Islet precursor cell (in vitro differentiated cells): ENCODE measurements around the gene PKP1.

Experiments used
- DNase-seq: peaks from one replicate; pipeline ENCODE4 v3.0.0-alpha.2; 2018

The PKP1 gene

DNA sequence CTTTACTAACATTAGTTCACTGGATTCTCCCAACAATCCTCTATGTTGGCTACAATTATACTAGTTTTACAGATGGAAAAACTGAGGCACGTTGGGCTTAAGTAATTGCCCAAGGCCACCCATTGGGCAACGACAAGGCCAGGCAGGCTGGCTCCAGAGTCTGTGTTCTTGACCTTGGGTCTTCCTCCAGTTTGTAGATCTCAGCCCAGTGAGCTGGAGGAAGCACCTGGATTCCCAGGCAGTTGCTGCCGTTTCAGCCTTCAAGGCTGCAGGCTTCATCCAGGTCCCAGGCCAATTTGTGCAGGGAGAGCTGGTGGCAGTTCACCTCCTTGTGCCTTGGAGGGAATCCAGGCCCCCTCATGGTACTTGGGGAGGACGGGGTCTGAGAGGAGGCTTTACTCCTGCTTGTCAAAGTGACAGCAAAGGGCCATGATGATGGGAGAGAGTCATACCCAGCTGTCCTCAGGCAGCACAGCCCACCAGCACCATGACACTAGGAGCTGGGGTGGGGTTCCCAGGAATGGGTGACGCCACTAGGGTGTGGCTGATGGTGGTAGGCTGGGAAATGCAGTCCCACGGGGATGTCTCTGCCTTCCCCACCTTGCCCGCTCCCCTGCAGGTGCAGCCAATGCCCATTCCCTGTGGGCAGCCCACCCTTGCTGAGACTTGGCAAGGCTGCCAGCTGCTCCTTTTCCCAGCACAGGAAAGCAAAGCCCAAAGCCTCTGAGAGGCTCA lies 27.1 kb downstream of the PKP1 start:
- no peak for DNase-seq

DNA sequence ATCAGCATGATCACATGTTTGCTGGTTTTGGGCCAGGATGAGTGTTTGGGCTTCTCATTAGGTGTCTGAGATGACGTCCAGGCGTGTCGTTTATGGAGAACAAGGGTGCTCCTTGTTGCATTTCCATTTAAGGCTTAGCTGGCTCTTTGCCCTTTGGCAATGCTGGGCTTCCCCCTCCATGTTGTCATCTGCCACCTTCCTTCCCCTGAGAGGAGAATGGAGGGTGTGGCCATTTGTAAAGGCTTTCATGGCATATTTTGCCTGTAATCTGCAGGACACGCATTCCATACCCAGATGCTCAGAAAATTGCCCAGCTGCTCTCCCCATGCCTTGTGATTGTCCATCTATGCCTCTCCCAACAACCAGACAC lies 27.7 kb downstream of the PKP1 start:
- no peak for DNase-seq

DNA sequence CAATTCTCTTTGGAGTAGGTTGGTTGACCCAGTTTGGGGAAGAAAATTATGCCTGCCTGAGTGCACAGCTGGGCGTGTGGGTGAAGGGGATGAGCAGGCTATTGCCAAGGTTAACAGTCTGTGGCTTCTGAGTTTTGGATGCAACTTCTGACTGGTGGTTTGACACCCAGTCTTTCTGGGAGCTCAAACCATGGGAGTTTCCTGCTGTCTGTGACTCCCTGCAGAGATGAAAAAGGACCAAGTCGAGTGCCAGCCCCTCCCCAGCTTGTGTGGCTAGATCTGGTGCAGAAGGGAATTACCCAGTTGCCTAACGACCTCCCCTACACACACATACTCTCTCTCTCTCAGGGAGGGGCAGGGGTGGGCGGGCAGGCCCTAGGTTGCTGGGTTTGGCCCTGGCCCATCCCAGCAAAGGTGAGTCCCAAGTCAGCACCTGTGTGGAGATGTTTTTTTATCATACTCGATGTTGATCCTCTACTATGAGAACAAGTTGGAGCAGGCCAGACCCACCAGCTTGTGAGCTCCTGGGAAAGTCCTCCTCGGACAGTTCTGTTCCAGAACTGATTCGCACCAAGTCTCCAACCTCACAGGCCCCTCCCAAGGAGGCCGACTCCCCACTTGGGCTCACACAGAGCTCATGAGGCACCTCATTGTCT lies 28.2 kb downstream of the PKP1 start:
- DNase-seq: no peak

DNA sequence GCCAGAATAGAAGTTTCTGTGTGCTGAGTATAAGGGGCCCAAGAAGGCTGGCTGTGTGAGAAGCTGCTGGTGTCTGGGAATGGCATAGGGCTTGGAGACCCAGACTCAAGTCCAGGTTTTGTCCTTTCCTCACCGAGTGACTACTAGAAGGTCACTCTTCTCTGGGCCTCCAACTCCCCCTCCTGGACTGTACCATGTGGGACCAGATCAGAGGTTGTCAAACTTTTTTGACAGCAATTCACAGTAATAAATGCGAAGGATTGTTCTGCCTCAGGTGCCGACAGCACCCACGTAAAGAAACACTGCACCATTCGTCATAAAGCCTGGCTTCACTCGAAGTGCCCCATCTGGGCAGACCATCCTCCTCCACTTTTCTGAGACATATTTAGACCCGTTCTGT lies 29.0 kb downstream of the PKP1 start:
- no peak for DNase-seq

DNA sequence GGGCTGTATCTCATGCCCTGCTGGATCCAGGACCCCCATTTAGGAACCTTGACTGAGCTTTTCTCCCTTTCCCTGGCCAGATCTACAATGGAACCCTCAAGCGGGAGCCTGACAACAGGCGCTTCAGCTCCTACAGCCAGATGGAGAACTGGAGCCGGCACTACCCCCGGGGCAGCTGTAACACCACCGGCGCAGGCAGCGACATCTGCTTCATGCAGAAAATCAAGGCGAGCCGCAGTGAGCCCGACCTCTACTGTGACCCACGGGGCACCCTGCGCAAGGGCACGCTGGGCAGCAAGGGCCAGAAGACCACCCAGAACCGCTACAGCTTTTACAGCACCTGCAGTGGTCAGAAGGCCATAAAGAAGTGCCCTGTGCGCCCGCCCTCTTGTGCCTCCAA lies 29.8 kb downstream of the PKP1 start:
- DNase-seq: no peak

DNA sequence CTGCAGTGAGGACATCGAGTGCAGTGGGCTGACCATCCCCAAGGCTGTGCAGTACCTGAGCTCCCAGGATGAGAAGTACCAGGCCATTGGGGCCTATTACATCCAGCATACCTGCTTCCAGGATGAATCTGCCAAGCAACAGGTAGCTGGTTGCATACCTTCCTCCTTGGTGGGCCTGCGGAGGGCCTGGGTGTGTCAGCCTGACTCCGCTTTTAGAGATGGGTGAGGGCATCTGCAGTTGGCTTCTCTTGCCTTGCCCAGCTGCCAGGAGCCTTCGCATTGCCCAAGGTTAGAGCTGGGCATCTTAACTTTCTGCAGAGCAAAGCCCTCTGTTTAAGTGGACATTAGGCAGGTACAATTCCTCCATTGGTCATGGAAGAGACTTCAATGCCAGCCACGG lies 33.2 kb downstream of the PKP1 start:
- no peak for DNase-seq

DNA sequence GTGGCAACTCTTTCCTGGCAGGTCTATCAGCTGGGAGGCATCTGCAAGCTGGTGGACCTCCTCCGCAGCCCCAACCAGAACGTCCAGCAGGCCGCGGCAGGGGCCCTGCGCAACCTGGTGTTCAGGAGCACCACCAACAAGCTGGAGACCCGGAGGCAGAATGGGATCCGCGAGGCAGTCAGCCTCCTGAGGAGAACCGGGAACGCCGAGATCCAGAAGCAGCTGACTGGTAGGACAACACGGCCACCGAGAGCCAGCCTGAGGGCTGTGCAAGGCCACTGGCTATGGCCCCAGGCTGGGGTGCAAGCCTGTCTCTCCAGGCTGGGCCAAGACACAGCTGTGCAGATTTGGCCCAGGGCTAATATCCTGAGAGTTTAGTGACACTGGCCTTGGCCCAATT lies 34.2 kb downstream of the PKP1 start:
- DNase-seq: no peak

DNA sequence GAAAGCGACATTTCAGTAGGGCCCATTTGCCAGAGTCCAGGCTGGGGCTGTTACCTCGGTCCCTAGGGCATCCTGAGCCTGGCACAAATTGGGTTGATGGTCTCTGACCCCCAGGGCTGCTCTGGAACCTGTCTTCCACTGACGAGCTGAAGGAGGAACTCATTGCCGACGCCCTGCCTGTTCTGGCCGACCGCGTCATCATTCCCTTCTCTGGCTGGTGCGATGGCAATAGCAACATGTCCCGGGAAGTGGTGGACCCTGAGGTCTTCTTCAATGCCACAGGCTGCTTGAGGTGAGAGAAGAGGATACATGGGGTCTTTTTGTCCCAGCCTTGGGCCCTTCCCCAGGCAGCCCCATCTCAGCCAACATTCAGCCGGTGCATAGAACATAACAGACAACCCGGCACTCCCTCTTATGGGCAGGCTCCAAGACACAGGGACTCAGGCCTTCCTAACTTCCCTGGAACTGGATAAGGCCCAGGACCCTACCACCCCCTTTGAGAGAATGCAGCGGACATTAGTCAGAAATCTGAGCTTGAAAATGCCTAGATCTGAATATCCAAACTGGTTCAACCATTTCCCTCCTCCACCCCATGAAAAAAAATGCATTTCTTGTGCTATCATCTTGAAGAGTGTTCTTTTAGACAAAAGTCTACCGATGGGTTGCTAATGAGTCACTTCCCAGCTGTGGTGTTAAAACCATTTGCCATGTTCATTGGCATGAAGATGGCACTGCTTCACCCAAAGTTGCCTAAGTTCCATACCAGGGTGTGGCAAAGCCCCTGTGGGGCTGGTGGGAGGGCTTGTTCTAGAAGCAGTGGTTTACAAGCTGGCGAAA lies 35.4 kb downstream of the PKP1 start:
- DNase-seq: no peak

DNA sequence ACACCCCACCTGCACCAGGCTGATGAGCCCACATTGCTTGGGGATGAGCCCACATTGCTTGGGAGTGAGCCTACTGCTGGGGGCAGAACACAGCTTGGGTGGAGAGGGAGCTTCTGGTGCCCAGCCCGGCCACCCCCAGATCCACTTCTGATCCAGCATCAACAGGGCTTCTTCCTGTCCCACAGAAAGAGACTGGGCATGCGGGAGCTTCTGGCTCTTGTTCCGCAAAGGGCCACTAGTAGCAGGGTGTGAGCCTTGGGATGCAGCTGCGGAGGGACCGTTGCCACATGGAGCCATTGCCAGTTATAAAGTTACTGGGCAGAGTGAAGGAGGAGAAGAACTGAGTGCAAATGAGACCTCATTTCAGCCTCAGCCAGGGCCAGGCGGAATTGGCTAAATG lies 36.3 kb downstream of the PKP1 start:
- no peak for DNase-seq

DNA sequence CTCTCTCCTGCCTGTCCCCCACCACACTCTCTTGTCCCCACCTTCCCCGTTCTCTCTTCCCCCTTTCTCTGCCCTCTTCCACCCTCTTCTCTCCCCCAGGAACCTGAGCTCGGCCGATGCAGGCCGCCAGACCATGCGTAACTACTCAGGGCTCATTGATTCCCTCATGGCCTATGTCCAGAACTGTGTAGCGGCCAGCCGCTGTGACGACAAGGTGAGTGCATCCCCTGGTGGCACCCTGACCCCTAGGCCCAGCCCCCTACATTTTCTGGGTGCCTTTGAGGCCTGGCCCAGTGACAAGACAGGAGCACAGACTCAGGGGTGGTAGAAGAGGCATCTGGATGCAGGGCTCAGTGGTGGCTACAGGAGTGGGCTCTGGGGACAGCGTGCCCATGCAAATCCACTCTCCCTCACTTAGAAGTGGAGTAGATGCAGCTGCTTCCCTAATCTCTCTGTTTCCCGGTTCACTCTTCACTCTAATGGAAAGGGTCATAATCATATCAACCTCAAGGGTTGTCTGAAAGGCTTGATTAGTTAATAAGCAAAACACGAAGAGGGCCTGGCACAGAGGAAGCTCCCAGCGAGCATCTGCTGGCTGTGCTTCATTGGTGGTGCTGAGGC lies 37.0 kb downstream of the PKP1 start:
- DNase-seq: no peak

DNA sequence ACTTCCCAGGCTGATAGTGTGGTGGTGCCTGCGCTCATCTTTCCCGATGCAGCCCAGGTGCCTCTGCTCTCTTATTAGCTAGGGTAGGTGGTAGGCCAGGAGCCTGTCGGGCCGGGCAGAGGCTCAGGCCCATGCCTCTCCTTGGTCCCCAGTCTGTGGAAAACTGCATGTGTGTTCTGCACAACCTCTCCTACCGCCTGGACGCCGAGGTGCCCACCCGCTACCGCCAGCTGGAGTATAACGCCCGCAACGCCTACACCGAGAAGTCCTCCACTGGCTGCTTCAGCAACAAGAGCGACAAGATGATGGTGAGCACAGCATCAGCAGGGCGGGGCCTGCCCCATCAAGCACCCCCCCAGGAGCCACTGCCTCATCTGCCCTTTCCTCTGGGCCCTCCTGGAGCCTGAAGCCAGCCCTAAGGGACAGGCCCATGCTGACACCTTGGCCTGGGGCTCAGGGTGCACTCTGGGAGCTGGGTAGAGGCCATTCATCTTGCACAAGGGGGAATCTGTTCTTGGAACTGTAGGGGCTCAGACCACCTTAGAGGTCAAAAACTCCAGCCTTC lies 38.6 kb downstream of the PKP1 start:
- DNase-seq: no peak

DNA sequence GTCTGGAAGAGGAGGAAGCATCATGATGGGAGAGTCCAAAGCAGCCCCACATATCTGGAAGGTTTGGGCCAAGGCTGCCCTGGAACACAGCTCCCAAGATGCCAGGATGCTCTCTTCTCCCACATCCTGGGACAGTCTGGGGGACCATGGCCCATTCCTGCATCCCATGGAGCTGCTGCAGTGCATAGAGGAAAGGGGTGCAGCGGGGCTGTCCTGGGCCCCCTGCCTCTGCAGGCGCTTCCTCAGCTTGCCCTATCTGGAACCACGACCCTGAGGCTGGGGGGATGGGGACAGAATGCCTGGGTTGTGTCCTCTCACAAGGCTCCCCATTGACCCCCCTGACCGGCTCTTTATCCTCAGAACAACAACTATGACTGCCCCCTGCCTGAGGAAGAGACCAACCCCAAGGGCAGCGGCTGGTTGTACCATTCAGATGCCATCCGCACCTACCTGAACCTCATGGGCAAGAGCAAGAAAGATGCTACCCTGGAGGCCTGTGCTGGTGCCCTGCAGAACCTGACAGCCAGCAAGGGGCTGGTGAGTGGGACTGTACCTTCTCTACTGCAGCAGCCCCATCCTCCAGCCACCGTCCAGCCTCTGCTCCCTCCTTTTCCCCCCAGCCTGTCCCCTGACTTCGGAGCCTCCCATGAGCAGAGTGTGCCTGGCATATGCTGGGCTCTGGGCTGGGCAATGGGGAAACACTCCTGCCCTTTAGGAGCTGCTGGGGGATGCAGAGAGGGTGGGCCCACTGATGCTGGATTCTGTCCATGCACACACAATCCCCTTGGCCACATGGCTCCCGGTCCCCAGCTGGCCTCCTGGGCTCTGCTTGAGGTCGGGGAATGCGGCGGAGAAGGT lies 39.6 kb downstream of the PKP1 start:
- no peak for DNase-seq

DNA sequence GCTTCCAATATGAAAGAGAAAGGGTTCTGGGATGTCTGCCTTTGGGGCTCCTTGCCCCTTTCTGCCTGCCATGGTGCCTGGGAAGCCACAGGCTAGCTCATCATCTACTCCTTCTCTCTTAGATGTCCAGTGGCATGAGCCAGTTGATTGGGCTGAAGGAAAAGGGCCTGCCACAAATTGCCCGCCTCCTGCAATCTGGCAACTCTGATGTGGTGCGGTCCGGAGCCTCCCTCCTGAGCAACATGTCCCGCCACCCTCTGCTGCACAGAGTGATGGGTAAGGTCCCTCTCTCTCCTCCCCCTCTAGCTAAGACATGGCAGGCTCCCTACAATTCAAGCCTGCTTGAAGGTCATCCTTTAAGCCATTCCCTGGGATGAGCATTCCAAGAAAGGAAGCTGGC lies 41.0 kb downstream of the PKP1 start:
- DNase-seq: no peak

DNA sequence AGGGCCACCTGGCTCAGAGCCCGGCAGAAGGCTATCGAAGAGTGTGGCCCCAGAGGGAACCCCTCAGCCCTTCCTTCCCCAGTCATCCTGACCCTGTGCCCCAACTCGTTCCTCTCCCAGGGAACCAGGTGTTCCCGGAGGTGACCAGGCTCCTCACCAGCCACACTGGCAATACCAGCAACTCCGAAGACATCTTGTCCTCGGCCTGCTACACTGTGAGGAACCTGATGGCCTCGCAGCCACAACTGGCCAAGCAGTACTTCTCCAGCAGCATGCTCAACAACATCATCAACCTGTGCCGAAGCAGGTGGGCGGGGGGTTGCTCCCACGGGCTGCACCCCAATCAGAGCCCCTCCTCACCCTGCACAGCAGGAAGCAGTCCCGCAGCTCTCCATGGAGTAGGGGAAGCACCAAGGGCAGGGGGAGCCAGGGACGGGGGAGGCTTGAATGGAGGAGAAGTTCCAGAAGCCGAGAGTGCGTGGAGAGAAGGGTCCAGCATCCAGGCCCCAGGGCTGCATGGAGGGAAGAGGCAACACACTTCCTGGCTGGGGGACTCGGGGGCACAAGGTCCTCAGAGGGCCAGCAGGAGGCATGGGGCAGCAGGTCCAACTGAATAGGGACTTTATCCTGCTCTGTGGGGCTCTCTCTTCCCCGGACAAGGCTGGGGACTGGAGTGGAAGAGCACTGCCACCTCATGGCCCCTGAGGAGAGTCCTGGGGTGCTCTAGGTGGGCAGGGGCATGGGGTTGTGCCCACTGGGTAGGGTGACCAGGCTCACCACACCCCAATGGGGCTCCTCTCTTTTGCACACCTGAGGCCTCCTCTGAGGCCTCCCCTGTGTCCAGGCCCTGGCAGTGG lies 41.7 kb downstream of the PKP1 start:
- DNase-seq: no peak

DNA sequence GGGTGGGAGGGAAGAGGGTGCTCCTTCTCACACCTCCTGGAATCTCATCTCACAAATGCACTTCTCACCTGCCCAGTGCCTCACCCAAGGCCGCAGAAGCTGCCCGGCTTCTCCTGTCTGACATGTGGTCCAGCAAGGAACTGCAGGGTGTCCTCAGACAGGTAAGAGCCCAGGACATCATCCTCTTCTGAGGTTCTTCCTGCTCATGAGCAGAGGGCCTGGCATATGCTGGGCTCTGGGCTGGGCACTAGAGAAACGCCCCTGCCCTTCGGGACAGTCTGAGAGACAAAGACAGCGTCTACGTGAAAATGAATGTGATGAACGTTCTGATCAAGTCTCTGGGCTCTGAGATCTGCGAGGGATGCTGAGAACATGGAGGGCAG lies 42.4 kb downstream of the PKP1 start:
- no peak for DNase-seq

DNA sequence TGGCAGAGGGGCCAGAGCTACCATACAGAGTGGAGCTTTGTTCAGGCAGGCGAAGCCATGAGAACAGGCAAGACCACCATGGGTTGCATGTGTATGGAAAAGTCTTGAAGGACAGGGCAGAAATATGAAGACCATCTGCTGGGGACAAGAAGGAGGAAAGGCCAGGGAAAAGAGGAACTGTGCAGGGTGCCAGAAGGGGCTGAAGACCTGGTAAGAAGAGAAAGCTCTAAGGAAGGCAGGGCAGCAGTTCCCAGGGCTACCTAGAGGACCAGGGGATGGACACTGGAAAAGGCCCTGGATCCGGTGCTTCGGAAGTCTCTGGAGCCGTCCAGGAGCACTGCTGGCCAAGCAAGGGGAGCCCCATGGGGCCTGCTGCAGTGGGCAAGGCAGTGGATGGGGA lies 43.4 kb downstream of the PKP1 start:
- no peak for DNase-seq

DNA sequence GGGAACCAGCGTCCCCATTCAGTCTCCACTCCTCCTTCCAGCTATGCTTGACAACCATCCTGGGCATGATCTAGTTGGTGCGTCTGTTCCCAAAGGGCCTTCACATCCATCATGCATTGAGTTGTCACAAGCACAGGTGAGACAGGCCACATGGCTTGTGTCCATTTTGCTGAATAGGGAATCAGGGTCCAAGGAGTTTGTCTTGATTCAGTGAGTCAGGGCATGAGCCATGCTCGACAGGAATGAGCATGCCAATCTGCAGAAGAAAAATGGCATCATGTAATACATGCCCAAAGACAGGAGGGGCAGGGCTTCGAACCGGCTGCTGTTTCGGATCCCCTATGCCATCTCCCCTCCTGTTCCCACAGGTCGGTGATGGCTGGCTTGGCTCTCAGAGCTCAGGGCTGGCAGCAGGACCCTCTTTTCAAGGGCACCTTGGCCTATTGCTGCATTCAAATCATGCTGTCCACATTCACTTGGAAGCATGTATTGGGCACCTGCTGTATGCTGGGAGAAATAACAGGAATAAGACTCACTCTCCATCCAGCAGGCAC lies 44.5 kb downstream of the PKP1 start:
- DNase-seq: no peak

DNA sequence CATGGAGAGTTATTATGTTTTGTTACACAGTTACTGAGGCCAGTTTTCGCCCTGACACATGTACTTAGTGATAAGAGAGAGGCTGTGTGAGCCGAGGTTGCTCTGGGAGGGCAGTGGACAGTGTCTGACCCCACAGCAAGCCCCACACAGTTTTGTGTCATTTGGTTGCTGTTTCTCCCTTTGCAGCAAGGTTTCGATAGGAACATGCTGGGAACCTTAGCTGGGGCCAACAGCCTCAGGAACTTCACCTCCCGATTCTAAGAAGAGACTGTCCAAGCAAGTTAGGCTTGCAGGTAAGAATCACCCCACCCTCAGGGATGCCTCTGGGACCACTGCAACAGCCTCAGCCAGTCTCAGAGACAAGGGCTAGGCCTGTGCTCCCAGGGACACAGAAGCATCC lies 45.3 kb downstream of the PKP1 start:
- DNase-seq: no peak

DNA sequence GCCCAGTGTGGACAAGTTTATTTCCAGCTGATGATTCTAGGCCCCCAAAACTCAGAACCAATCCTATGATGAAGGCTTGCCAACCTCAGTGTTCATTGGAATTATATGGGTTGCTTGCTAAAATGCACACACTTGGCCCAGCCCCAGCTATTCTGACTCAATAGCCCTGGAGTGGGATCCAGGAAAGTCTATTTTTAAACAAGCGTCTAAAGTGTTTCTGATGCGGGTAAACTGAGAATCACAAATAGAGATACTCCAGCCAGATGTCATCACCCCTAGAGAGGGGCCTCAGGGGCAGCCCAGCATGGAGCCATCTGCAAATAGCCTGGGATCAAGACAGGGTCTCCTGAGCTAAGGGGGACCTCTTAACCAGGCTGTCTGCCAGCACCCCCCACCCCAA lies 46.0 kb downstream of the PKP1 start:
- no peak for DNase-seq

DNA sequence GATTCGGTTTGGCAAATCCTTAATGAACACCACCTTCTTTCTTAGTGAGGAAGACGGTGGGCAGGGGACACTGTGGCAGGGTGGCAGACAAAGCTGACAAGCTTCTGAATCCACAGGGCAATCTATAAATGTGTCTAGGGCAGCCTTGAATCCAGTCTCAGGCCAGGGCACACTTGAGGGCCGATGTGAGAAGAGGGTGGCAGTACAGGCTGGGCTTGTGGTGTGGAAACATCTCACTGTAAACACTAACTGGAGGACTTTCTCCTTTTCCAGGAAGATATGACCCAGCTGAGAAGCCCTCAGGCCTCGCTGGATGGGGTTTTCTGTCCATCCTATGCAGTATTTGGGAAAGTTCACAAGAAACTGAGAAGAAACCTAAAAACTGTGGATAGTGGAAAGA lies 46.5 kb downstream of the PKP1 start:
- no peak for DNase-seq

DNA sequence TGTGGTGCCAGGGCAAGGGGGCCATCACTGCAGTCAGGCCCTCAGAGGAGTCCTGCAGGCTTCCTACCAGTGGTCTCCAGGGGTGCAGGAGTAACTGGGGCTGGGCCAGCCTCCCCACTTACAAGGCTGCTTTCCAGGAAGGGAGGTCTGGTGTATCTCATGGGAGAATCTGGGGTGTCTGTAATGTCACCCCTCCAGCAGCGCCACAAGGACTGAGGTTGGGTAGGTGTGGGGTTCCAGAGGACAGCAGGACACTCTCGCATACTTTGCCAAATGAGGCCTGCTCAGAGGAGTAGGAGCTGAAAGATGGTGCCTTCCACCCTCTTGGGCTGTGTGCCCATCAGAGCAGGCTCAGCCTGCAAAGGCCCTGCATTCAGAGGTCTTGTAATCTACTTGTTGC lies 47.2 kb downstream of the PKP1 start:
- no peak for DNase-seq
